HG02973 (cell line): ENCODE data around the gene KCNK16.

ENCODE experiments used
- ATAC-seq: cut with Tn5 transposase; IDR thresholded peaks from one replicate; pipeline ENCODE4 v1.9.1; 2021; ENCODE audit warnings: moderate library complexity; ENCODE audit not compliant: unreplicated experiment

The KCNK16 gene

GRCh38 chr6:39281312-39281980 lies 41.1 kb downstream of the KCNK16 start:
- no peak for ATAC-seq

GRCh38 chr6:39280247-39280731 lies 42.2 kb downstream of the KCNK16 start:
- no peak for ATAC-seq

- ATAC-seq = no peak
Observed at GRCh38 chr6:39279539-39279938, 43.0 kb downstream of the KCNK16 start.

GRCh38 chr6:39276379-39276995 lies 46.0 kb downstream of the KCNK16 start:
- no peak for ATAC-seq

DNA sequence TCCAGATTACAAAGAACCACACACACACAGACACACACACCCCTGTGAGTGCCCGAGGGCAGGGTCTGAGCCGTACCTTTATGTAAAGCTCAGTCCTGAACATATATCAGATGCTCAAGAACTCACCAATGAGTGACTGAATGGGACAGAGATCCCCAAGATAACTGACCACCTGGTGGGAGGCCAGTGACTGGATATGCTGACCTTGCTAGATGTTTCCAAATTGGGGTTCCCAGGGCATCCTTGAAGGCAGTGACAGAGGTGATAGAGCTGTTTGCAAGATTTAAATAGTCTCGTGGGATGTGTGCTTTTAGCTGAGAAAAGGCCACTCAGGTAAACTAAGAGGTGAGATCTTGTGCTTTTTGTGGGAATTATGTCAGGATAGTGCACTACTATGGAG lies 47.6 kb downstream of the KCNK16 start:
- no peak for ATAC-seq

- ATAC-seq = no peak
Observed at GRCh38 chr6:39274471-39274870, 48.0 kb downstream of the KCNK16 start.

DNA sequence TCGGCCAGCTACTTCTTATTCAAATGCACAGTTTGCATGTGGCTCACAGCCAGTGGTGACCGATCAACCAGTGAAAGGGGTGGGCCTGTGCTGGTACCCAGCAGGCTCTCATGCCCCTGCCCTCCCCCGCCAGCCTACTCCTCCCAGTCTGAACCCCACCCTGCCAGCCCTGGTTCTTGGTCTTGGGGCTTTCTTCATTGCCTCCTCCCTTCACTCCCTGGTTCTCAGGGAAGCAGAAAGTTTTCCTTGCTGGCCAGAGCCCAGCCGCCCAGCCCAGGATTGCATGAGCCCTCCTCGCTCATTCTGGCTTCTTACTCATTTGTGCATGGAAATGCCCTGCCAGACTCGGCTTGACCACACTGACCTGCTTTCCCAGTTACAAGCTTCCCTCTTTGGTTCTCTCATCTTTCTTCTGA lies 49.1 kb downstream of the KCNK16 start:
- ATAC-seq = no peak

- ATAC-seq = no peak
Observed at GRCh38 chr6:39269961-39270360, 52.5 kb downstream of the KCNK16 start.

DNA sequence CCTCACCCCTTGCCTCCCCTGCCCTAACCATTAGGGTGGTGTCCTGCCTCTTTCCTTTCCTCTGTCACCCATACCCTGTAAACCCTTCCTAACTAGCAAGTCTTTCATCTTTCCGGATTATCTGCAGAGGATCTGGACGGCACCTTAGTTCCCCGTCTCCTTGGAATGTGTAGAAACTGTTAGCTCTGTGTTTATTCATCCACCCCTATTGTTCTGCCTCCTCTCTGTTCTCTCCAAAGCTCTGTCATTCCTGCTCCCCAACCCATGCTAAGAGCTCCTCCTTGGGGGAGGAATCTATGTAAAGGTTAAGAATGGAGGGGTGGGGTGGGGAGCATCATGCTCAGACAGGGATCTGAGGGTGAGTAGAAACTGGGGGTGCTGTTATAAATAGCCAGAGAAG lies 53.8 kb downstream of the KCNK16 start:
- no peak for ATAC-seq

DNA sequence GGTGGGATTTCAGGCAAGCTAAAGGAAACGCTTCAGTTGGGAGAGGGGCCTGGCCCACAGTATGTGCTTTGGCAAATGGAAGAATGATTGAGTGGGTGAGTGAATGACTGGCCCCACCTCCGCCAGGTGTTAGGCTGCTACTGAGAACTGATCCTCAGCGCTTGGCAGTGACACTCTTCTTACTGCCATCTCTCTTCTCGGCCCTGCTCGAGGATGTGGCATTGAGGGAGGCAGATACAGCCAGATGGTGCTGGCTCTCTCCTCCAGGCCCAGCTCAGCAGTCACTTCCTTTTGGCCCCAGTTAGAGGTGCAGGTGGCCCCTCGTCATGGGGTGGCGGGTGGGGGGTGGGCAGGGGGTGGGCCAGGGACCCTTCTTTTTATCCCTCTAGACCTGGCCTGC lies 54.3 kb downstream of the KCNK16 start:
- no peak for ATAC-seq

- ATAC-seq = no peak
Observed at GRCh38 chr6:39266782-39267355, 55.6 kb downstream of the KCNK16 start.

DNA sequence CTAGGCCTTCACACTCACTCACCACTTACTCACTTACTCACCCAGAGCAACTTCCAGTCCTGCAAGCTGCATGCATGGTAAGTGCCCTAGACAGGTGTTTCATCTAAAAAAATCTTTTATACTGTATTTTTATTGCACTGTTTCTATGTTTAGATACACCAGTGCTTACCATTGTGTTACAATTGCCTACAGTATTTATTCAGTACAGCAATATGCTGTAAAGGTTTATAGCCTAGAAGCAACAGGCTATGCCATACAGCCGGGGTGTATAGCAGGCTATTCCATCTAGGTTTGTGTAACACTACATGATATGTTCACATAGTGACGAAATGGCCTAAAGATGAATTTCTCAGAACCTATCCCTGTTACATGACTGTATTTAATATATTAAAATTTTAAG lies 56.1 kb downstream of the KCNK16 start:
- ATAC-seq = no peak
